ENCODE data around the gene CAND1.
A peak's percentile ranks its signal among the peaks of the same experiment; 100 is the strongest.
"Not testable (repeated sequence)": the region's sequence is repeated elsewhere in the genome, so short reads cannot be mapped to it uniquely, and the experiment has no call there.

Gene CAND1

DNA sequence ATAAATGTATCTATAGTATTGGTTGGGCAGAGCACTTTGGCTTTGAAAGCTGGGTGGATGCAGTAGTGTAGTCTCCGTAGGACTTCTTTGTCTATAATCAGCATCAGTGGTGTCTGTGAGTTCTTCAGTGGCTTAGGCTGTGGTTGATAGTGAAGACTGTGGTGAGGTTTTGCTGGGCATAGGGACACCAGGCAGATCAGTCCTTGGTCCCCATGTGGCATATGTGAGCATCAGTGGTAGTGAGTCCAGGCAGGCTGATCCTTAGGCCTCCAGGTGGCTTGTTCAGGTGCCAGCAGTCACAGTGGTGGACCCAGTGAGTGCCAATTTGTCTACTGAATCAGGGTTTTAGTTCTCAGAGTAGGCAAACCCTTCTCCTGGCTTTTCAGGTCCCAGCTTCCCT, 70.4 kb downstream of the CAND1 start:
- no peak for DNase-seq

DNA sequence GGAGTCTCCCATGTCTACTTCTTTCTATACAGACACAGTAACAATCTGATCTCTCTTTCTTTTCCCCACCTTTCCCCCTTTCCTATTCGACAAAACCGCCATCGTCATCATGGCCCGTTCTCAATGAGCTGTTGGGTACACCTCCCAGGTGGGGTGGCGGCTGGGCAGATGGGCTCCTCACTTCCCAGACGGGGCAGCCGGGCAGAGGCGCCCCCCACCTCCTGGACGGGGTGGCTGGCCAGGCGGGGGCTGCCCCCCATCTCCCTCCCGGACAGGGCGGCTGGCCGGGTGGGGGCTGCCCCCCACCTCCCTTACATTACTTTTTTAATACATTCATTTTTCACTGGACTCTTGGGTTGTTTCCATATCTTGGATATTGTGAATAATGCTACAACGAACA, 71.9 kb downstream of the CAND1 start:
- not testable (repeated sequence) for DNase-seq

DNA sequence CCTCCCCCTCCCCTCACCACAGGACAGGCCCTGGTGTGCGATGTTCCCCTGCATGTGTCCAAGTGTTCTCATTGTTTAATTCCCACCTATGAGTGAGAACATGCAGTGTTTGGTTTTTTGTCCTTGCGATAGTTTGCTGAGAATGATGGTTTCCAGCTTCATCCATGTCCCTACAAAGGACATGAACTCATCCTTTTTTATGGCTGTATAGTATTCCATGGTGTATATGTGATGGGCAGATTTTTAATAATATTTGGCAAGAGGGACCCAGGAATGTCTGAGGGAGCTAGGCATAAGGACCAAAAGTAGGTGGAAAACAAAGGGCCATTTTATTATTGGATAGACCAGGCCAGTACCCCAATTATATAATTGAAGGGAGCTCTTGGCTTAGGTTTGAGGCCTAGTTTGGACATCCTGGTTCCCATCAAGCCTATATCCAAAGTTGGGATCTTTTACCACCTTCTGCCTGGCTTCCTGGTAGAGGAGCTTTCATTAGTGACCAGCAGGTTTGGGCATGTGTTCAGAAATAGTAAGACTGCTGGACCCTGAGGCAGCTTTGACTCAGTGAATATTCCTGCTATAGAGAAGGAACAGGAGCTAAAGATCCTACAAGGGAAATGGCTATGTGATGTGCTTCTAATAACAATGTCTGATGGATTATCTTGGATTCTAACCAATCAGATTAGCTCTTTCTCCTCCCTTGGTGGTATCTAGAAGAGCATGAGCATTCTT, 76.0 kb downstream of the CAND1 start:
- no peak for DNase-seq

DNA sequence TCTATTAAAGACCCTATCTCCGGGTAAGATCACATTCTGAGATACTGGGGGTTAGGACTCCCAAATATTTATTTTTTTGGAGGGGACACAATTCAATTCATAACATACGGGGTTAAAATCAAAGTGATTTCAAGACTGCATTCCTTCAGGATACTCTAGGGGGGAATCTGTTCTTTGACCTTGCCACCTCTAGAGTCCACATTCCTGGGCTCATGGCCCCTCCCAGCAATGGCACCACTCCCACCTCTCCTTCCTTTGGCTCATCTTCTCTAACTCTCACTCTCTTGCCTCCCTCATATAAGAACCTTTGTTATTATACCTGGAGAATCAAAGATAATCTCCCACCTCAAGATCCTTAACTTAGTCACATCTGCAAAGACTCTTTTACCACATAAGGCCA, 79.5 kb downstream of the CAND1 start:
- no peak for DNase-seq

DNA sequence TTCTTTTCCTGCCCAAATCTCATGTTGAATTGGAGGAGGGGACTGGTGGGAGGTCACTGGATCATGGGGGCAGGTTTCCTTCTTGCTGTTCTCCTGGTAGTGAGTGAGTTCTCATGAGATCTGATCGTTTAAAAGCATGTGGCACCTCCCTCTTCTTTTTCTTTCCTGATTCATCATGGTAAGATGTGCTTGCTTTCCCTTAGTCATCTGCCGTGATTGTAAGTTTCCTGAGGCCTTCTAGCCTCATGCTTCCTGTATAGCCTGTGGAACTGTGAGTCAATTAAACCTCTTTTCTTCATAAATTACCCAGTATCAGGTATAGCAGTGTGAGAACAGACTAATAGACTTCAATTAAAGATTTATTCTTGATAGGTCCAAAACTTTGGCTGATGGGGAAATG, 83.5 kb downstream of the CAND1 start:
- DNase-seq: no peak

DNA sequence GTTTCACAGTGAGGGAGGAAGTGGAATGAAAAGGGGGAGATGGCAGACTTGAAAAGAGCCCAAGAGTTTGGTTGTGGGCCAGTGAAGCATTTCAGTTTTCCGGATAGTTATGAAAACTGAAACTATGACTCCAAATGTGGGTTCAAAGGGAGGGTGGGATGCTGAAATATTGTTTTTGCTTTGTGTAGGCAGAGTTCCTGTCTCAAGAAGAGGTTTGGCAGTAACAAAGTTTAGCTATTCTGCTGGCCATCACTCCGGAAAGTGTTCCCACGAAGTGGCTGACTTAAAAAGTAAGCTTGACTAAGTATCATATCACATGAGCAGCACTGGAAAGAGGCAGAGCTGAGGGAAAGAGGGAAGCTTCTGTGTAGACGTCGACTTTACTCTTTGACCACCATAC, 85.2 kb downstream of the CAND1 start:
- DNase-seq: no peak

DNA sequence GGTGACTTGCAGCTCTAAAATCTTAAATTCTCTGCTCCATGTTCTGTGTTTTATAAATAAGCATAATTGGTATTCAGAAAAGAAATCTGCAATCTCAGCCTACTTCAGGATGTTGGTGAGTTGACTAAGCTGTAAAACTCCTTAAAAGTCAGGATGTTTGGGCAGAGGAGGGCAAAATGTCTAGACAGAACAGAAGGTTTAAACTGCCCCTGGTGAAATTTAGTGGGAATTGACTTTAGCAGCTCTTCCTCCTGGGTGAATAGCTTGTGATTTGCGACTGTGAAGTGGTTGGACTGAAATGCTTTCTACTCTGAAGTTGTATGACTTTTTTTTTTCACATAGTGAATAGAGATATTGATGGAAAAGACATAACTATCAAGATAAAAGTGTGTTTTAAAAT, 85.8 kb downstream of the CAND1 start:
- no peak for DNase-seq

DNA sequence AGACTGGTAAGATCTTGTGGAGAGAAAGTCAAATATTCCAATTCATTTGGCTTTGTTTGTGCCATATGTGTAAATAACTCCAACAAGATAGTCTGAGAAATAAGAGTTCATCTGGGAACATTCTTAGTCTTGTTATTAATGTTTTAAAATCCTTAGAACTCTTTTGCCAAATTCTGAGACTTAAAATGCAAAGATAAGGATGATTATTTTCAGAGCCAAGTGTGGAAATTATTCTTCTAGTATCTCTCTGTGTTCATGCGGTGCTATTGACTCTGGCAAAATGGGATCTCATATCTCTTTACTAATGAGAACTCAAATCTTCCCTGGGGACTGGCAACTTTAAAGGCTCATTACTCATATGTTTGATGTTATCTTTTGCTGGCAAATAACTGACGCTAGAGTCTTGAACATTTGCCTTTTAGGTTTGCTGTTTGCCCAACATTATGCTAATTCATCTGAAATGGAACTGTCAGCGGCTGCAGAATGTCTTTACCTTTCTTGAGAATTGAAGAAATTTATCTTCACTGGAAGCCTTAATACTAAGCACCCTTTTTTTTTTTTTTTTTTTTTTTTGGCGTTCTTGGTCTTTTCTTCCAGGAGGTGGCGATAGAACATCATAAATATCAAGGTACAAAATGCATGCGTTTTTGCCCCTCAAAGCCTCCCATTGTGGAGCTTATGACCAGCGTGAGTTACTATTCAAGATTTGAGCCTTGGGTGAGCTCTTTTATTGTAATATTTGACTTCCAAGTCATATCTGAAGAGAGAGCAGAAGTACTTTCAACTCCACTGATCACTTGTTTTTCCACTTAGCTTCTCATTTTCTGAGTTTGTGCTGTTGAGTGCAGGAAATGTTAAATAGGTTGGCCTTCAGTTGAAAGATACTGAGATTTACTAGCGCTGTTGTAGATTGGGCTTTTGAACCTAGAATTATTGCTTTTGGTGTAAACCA, 86.5 kb downstream of the CAND1 start:
- DNase-seq: peak in 5 of 58 donors; percentile 1 to 29 (median 2)

DNA sequence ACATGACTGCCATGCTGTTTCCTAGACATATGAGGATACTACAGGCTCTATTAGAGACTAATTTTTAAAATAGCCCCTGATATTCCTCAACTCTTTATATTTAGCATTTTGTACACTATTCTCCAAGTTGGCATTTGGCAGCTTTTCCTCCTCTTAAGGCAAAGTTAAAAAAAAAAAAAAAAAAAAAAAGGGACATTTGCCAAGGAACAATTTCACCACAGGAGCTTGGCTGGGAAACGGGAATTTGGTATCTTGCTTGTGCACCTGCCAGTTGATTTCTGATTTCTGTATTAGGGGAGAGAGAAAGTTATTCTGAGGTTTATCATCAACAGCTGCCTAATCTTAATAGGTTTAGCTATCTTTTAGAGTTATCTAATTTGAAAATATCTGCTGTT, 87.2 kb downstream of the CAND1 start:
- no peak for DNase-seq

DNA sequence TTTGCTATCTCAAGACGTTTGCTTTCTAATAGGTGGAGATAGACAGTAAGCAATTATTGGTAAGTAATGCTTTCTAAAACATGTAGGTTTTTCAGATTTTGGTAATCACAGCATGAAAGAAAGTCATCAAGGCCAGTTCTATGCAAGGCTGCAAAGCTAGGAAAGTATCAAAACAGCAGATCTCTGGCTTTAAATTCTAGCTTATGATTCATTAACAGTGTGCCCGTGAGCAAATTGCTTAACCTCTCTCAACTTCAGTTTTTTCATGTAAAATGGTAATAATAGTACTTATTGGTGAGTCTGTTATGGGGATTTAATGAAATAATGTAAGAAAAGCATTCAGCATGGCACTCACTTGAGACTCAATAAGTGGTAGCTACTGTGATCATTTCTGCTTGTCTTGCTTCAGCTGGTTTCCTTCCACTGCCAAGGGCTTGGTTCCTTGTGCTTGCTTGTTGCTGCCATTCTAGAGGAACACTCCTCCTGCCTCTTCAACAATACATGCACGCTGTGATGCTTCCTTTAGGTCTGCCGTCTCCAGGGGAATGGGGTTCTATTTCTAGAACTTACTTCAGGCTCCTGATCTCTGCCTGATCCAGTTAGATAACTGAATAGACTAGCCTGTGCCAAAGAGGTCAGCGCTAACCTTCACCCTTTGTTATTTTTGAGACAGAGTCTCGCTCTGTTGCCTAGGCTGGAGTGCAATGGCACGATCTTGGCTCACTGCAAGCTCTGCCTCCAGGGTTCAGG, 88.4 kb downstream of the CAND1 start:
- no peak for DNase-seq

DNA sequence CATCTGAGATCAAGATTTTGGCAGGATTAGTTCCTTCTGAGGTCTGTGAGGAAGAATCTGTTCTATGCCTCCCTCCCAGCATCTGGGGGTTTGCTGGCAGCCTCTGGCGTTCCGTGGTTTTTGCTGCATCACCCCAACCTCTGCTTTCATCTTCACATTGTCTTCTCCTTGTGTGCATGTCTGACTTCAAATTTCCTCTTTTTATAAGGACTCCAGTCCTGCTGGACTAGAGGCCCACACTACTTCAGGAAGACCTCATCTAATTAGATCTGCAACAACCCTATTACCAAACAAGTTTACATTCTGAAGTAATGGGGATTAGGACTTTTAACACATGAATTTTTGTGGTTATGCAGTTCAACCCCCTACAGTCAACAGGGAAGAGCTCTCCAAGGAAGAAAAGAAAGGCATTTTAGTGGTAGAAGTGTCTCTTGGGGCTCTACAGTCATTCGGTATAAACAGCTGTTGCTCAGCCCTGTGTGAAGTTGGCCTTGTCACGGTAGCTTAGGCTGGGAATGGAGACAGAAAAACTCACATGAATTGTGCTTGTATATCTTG, 89.7 kb downstream of the CAND1 start:
- DNase-seq: no peak

DNA sequence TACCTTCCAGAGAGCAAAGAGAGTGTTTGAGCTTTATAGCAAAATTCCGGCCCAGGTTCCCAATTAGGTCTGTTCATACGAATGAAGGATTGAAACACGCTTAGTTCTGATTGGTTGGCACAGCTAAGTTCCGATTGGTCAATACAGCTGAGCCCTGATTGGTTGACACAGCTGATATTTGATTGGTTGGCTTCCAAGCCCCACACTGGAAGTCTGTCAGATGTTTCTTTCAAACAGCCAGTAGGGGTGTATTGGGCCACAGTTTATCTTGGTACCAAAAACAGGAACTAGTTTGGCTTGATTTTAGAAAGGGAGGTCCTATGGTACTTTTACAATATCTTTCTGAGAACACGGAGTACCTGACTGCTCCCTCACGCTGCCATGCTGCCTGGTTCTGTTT, 93.4 kb downstream of the CAND1 start:
- DNase-seq: no peak

DNA sequence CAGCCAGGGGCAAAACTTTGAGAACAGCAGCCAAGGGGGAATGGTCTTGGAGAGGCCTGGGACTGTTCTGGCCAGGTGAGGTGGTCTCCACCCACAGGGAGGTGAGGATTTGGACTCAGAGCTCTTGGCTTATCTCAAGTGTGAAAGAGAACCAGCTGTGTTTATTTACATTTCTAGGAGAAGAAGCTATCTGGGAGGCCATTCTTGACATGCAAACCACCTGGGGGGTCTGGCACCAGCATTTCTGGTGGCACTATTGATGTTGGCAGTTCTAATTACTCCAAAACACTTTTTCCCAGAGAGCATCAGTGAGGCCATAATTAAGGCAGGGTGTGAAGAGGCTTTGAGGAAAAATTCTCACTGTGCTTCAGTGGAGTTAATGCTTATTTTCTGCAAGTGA, 95.1 kb downstream of the CAND1 start:
- no peak for DNase-seq

DNA sequence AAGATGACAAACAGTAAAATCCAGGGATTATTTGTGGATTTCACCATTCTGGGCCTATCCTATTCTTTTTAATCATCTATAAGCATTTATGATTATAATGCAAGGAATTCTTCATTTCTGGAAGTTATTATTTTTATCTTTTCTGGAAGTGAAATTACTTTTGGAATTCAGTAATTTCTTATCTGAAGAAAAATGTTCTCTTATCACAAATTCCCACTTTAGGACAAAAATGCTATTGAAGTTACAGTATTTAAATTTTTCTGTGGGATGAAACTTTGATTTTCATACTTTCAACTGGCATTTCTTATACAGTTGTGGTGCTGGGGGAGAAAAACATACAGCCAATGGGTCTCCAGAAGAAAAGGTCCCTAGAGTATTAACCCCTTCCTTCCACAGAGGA, 96.0 kb downstream of the CAND1 start:
- DNase-seq: no peak

DNA sequence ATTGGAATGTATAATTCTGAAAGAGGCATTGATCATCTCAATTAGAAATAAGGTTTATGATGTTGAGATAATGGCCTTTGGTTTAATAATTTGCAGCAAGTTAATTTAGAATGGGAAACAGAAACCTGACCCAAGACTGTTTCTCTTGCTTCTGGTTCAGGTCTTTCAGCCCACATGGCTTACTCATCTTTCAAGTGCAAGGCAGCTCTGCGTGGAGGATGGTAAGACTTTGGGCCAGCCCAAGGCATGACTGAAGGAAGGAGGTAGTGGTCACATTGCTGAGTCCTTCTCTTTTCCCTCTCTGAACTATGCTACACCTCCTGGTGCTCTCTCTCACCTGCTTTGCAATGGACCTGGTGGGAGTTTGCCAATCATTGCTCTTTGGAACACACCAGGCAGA, 98.7 kb downstream of the CAND1 start:
- DNase-seq: no peak
